NT2/D1 (cell line): ENCODE results near the gene VCL.
"Not testable (repeated sequence)": the region's sequence is repeated elsewhere in the genome, so short reads cannot be mapped to it uniquely, and the experiment has no call there.

Experiments used
- DNase-seq: peaks from one replicate; pipeline ENCODE4 v3.0.0-alpha.2; 2011; ENCODE audit warnings: low read depth, low spot score
- H3K27me3 ChIP-seq: 2 replicates; pipeline ENCODE4 v1.6.0; 2011; ENCODE audit warnings: mild to moderate bottlenecking; ENCODE audit not compliant: insufficient read length, insufficient read depth
- H3K36me3 ChIP-seq: 2 replicates; pipeline ENCODE4 v1.6.1; 2011; ENCODE audit warnings: mild to moderate bottlenecking, low read length, mixed read lengths; ENCODE audit not compliant: insufficient read depth, insufficient read length
- H3K4me1 ChIP-seq: 2 replicates; pipeline ENCODE4 v1.5.1; 2011; ENCODE audit not compliant: insufficient read depth, insufficient read length
- H3K4me3 ChIP-seq: 2 replicates; pipeline ENCODE4 v1.5.1; 2011; ENCODE audit warnings: low read depth; ENCODE audit not compliant: insufficient read length
- H3K9ac ChIP-seq: 2 replicates; pipeline ENCODE4 v1.6.0; 2011; ENCODE audit warnings: low read depth; ENCODE audit not compliant: insufficient read length
- H3K9me3 ChIP-seq: 2 replicates; pipeline ENCODE4 v1.5.1; 2011; ENCODE audit warnings: mild to moderate bottlenecking, low read length; ENCODE audit not compliant: insufficient read depth
- SUZ12 ChIP-seq: IDR thresholded peaks from 2 replicates; pipeline ENCODE4 v1.6.1; 2011; ENCODE audit not compliant: insufficient read length, insufficient read depth; ENCODE audit errors: extremely low read depth
- YY1 ChIP-seq: IDR thresholded peaks from 2 replicates; pipeline ENCODE4 v1.6.1; 2011; ENCODE audit not compliant: insufficient read length, insufficient read depth
- ZNF274 ChIP-seq: IDR thresholded peaks from 2 replicates; pipeline ENCODE4 v1.6.1; 2011; ENCODE audit warnings: mild to moderate bottlenecking, low read depth, low read length

VCL gene

DNA sequence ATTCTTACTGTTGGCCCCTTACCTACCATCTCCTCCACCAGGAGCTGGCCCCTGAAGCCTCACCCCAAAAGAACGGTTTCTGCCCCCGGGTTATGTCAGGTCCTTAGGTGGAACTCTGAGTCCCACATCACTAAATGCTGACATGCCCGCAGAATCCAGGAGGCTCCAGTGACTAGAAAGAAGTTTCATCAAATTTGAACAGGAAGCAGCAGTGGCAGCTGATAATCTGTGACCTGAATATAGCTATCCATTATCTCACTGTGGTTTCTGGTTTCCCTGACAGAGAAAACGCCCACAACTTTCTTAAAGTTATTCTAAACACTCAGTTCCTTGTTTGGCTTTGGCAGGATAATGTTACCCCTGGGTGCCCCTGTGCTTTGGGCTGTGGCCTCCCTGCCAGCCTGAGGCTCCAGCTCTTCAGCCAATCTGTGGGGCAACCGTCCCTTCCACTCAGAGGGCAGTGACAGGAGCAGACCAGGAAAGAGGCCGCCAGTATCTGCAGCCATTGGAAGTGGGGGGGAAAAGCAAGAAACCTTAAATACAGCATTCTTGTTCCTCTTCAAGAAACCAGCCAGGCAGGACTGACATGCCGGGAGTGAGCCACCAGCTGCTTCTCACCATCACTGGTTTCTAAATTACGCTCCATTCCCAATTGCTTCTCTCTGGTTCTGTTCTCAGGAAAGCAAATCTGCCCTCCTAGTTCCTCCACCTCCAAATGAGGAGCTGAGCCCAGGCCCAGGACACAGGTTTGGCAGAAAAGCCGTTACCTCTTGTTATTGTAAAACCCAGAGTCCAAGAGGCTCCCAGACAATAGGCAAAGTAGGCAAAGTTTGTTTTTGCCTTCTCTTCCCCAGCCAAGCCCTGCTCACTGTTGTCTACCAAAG, 41.2 kb upstream of the VCL start:
- Histone ChIP-seq H3K27me3 (no peaks in the 10 kb centered on the region), H3K9me3 (no peaks in the 10 kb centered on the region), H3K36me3 (no peaks in the 10 kb centered on the region), H3K4me1 (peaks cover 2% of the 10 kb centered on the region), H3K9ac (no peak overlapping the region), H3K4me3 (no peak overlapping the region)
- TF ChIP-seq SUZ12 = no peak
- TF ChIP-seq YY1 = no peak
- TF ChIP-seq ZNF274 = no peak
- no peak for DNase-seq

DNA sequence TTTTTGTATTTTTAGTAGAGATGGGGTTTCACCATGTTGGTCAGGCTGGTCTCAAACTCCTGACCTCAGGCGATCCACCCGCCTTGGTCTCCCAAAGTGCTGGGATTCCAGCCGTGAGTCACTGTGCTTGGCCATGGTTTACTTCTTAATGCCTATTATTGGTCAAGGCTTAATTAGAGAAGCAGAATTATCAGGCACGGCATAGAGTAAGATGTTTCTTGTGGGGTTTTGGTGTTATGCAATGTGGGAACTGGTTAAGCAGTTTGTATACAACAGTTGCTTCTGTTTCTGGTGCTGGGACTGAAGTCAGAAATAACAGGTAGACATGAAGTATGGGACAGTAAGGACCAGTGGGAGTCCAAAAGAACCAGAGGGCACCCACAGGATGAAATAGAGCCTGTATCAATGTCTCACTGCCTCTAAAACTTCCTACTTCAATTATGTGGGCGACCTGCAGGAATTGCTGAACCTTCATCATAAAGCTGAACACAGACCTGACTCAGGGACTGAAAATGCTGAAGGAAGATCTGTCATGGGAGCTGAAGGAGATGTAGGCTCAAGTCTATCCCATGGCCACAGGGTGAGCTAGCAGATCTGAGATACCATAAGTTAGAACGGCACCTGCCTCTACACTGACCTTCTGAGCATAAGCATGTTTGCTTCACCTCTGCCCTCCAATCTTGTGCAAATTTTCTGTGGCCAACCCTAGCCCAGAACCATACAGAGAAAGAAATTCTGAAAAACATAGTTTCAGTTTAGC, 38.3 kb upstream of the VCL start:
- Histone ChIP-seq H3K4me1 (peaks cover 3% of the 10 kb centered on the region), H3K27me3 (no peaks in the 10 kb centered on the region), H3K36me3 (no peaks in the 10 kb centered on the region), H3K9me3 (no peaks in the 10 kb centered on the region), H3K4me3 (no peak overlapping the region), H3K9ac (no peak overlapping the region)
- TF ChIP-seq YY1 (no peak), SUZ12 (no peak), ZNF274 (no peak)
- DNase-seq = no peak

DNA sequence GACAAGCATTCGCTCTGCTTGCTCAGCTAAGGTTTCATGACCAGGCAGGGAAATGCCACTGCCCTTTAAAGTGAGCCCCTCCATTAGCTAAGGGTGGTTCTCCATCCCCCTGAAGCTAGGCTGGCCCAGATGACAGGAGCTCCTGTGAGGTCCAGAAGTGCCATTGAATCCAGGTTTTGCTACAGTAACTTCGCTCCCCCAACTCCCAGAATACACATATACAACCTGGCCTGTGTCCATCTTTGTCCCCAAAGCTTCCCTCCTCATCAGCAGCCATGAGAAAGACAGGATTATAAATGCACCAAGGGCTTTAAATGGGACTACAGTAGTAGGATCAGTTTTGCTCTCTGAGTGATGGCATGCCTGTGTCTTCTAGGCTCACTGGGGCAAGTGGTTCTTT, 35.5 kb upstream of the VCL start:
- H3K4me3 ChIP-seq = no peak overlapping the region
- TF ChIP-seq ZNF274 (no peak), YY1 (no peak), SUZ12 (no peak)
- peaks cover 2% of the 10 kb centered on the region for H3K4me1 ChIP-seq
- no peaks in the 10 kb centered on the region for H3K27me3 ChIP-seq
- DNase-seq = no peak
- H3K36me3 ChIP-seq = no peaks in the 10 kb centered on the region
- H3K9me3 ChIP-seq = no peaks in the 10 kb centered on the region
- no peak overlapping the region for H3K9ac ChIP-seq

DNA sequence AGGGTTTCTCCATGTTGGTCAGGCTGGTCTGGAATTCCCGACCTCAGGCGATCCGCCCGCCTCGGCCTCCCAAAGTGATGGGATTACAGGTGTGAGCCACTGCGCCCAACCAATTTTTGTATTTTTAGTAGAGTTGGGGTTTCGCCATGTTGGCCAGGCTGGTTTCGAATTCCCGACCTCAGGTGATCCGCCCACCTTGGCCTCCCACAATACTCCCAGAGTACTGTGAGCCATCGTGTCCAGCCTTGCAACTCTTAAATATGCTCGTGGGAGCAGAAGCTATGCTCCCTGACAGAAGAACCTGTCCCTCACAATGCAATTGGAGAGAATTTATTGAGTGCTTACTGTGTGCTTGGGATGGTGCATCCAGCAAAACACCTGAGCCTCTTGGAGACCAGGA, 34.4 kb upstream of the VCL start:
- not testable (repeated sequence) for H3K9ac ChIP-seq, H3K27me3 ChIP-seq, H3K4me3 ChIP-seq, H3K4me1 ChIP-seq, DNase-seq, H3K9me3 ChIP-seq, H3K36me3 ChIP-seq

DNA sequence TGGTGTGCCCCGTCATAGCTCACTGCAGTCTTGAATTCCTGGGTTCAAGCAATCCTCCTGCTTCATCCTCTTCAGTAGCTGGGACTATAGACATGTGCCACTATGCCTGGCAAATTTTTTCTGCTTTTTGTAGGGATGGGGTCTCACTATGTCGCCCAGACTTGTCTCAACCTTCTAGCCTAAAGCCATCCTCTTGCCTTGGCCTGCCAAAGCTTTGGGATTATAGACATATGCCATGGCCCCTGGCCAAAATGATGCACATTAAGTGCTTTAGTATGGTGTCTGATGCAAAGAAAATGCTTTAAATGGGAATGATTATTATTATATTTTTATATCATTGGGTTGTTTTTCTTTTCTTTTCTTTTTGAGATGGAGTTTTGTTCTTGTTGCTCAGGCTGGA, 33.2 kb upstream of the VCL start:
- H3K36me3 ChIP-seq = no peaks in the 10 kb centered on the region
- DNase-seq = no peak
- TF ChIP-seq SUZ12 = no peak
- TF ChIP-seq YY1 = no peak
- TF ChIP-seq ZNF274 = no peak

DNA sequence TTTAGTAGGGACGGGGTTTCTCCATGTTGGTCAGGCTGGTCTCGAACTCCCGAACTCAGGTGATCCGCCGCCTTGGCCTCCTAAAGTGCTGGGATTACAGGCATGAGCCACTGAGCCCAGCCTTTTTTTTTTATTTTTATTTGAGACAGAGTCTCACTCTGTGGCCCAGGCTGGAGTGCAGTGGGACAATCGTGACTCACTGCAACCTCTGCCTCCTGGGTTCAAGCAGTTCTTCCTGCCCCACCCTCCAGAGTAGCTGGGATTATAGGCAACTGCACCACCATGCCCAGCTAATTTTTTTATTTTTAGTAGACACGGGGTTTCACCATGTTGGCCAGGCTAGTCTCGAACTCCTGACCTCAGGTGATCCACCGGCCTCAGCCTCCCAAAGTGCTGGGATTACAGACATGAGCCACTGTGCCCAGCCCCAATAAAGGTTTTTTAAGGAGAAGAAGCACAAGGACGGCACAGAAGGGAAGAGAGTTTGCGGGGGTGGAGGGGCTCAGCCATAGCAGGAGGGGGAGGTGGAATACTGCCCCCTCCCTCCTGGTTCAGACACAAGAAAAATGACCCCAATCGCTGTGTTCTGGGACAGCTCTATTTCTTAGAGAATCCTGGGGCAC, 32.5 kb upstream of the VCL start:
- H3K36me3 ChIP-seq, H3K4me3 ChIP-seq, H3K27me3 ChIP-seq, DNase-seq, H3K9me3 ChIP-seq, H3K4me1 ChIP-seq: not testable (repeated sequence)
- H3K9ac ChIP-seq = peak overlapping the region; percentile 74

More for the DNA sequence above, 33.2 kb upstream of the VCL start:
- no peak overlapping the region for H3K9ac ChIP-seq
- H3K27me3 ChIP-seq = no peaks in the 10 kb centered on the region
- no peaks in the 10 kb centered on the region for H3K9me3 ChIP-seq
- no peak overlapping the region for H3K4me3 ChIP-seq
- H3K4me1 ChIP-seq = peaks cover 2% of the 10 kb centered on the region

DNA sequence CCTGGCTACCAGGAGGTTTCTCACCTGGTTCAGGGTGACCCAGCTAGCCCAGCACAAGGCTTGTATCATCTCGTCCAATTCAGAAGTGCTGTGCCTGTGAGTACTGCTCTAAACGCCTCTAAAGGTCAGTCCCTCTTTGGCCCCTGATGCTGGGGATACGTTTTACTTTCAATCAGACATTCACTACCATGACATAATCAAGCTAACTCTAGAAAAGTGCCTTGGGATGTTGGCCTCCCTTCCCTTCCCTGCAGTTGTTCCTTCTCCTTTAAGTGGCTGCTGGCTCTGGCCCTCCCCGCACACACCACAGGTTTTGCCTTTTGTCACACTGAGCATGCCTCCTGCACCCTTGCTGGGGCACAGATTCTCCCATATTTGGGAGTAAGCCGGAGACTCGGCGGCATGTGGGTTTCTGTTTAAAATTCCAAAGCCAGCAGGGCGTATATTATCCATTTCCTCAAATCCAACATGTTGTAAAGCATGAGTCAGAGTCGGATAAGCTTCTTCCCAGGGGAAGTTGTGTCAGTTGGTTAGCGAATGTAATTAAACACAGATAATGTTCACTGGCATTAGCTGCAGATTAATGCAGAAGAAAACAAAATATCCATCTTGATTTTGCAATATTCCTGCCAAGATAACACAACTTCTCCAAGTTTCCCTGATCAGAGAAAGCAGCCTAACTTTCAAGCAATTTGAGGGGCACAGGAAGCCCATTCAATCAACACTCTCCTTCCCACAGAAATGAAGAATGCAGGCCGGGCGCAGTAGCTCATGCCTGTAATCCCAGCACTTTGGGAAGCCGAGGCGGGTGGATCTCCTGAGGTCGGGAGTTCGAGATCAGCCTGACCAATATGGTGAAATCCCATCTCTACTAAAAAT, 31.8 kb upstream of the VCL start:
- Histone ChIP-seq H3K9me3 (no peaks in the 10 kb centered on the region), H3K4me1 (peaks cover 2% of the 10 kb centered on the region), H3K4me3 (no peak overlapping the region), H3K9ac (peak overlapping the region; percentile 74), H3K27me3 (no peaks in the 10 kb centered on the region), H3K36me3 (no peaks in the 10 kb centered on the region)
- TF ChIP-seq YY1 (no peak), ZNF274 (no peak), SUZ12 (no peak)
- DNase-seq = peak; percentile 91
